GM18526 (cell line): ENCODE measurements around the gene USPL1.

Source experiments
- POLR2A ChIP-seq: IDR thresholded peaks from 3 replicates; pipeline ENCODE4 v1.6.1; 2011; ENCODE audit not compliant: insufficient read length; ENCODE audit errors: extremely low read depth

The USPL1 gene

DNA sequence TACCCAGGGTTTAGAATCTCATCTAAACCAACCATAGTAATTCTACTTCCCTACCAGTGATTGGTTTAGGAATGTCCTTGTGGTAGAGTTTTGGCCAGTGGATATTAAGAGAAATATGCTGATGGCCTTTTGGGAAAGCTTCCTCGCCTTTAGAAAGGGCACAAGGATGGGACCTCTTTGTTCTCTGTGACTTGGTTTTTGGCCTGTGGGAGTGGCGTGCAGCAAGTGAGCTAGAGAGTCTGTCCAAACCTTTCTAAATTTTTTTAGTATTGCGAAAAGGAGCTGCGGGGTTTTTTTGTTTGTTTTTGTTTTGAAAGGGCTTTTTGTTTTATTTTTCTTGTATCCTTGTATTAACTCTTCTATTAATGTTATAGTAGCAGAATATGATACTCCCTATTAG lies 20.6 kb downstream of the USPL1 start:
- no peak for TF ChIP-seq POLR2A

DNA sequence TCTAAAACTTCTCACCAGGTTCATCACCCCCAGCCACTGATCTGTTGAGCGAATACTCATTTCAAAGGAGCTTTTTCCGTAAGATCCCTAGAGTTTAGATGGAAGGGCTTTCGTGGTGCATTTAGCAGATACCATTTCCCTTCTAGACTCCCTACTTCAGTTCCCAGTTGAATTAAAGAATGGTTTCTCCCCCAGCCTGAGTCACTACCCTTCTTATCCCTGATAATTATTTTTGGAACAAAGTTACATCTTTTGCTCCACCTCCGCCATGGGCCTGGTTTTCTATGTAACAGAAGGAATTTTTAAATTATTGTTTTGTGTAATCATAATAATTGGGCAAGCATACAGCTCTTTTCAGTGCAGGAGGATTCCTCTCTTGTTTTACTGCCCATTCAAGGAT lies 22.0 kb downstream of the USPL1 start:
- no peak for TF ChIP-seq POLR2A

DNA sequence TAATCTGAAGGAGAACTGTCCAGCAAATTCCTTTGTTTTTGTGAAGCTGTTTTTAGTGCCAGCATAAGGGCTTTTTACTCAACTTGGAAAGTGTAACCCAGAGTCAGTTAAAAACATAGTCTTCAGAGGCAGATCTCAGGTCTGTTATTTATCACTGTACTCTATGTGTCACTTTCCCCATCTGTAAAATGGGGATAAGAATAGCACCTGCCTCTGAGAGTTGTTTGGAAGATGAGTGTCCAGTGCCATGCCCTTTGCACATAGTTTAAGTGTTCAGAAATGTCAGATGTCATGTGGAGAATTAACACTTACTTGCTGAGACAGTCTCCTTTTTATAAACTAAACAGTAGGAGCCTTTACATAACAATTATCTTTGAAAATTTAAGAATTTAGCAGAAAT lies 27.9 kb downstream of the USPL1 start:
- TF ChIP-seq POLR2A = no peak

DNA sequence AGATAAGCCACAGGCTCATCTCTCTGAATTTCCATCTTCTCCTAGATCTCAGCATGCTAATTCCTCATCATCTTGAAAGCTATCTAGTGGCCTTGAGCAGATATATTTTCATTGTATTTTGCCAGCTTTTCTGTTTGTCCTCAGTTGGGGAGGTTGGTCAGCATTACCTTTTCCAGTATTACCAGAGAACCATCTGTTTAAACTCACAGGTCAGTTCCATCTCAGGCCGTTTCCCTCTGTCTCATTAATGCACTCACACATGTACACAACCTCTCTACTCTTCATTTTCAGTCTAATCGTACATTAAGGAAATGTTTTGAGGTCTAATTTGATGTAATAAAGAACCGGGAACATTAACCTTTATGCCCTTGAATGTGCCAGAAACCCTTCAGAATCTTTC lies 29.7 kb downstream of the USPL1 start:
- TF ChIP-seq POLR2A = no peak

DNA sequence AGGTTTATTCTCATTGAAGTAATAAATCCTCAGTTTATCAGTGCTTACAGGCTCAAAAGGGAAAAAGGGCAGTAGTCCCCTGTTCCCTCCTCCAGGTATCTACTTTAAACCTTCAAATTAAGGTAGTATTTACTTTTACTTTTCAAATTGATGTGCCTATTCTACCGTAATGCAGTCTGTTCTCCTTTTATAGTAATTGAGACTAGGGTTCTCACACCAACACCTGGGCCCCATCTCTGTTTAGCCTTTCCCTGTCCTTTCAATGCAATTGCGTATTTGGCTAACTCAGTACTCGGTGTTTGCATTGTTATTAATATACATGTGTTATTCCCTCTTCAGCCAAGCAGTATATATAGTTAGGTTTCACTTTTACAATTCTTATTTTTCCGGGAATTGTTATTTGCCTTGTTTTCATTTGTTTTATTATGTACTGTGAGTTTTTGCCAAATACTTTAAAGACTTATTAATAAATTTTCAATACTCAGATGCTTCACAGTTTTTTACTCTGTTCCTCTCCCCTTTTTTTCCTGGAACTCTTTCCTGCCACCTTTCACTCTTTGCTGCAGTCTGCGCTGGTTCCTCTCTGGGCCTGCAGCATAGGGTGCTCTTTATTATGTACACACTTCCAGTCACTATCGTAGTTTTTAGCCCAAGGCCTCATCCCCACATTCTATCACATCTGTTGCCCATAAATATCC lies 30.3 kb downstream of the USPL1 start:
- no peak for TF ChIP-seq POLR2A

DNA sequence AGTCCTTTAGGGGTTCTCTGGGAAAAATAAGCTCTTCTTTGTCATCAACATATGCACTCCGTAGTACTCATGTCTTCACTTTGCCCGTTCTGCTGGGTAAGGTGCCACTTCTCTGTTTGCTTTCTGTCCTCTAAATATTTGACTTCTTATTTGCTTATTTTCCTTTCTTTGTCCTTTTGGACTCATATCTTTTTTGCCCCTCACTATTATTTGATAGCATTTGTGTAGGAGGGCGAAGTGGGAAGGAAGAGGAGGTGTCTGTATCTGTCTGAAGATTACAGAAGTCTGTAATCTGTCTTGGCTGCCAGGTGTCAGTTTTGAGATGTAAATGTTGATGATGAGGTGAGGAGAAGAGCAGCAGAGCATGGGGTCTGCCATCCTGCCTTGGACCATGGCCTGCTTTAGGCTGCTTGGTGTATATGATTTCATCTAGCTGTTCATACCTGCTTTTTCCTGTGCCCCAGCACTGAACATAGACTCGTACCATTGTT lies 30.8 kb downstream of the USPL1 start:
- no peak for TF ChIP-seq POLR2A

DNA sequence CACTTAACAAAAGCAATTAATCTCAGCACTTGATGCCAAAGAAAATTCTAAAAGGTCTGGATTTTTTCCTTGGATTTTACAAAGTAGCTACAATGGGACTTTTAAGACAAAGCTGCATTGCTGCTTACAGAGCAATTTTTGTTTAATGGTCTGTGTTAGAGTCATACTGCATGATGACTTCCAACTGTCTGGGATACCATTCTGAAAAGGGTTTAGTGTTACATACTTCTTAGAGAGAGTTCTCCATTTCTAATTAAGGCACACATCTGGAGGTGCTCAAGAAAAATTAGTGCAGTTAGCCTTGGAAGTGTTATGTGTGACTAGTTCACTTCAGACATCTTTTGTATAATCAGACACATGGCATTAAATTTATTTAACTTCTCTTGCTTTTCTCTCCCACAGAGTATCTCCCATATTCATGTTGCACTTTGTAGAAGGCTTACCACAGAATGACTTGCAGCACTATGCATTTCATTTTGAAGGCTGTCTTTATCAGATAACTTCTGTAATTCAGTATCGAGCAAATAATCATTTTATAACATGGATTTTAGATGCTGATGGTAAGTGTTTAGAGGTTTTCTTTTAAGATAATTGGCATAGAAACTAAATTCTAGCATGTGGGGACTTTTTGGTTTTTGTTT lies 35.1 kb downstream of the USPL1 start:
- TF ChIP-seq POLR2A = no peak

DNA sequence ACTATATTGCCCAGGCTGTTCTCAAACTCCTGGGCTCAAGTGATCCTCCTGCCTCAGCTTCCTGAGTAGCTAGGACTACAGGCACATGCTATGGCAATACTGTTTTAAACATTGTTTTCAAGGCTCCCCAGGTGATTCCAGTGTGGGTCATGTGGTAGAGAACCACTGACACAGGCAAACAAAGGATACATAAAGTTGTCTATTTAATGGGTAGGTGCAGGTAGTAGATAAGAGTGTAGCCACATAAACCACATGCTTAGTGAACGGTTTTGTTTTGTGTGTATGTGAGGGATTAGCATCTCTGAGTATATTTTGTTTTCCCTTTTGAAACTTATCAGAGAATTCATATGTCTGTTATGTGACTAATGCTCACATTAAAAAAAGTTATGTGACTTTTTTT lies 36.7 kb downstream of the USPL1 start:
- no peak for TF ChIP-seq POLR2A

DNA sequence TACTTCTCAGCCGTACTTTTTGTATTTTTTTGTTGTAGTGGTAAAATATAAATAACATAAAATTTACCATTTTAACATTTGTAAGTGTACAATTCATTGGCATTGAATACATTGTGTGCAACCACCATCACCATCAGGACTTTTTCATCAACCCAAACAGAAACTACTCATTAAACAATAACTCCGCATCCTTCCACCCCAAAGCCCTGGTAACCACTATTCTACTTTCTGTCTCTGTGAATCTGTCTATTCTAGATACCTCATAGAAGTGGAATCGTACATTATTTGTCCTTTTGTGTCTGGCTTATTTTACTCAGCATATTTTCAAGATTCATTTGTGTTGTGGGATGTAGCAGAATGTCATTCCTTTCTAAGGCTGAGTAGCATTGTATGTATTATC lies 38.5 kb downstream of the USPL1 start:
- TF ChIP-seq POLR2A = no peak

DNA sequence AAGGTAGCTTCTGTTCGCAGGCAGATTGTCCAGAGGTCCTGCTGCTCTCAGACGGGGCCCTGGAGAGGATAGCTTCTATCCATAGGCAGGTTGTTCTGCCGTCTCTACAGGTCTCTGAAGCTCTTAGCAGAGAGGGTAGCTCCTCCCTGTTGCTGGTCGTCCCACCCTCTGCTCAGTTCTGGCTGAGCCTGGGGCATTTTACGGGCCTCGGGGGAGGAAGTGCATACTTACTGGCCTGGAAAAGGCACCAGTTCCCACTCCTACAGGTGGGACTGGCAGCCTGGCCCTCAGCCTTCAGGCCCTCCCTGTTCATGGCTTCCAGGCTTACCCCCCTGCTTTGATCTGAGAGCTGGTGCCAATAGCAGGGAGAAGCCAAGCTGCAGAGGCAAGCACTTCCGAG lies 42.3 kb downstream of the USPL1 start:
- TF ChIP-seq POLR2A = no peak

DNA sequence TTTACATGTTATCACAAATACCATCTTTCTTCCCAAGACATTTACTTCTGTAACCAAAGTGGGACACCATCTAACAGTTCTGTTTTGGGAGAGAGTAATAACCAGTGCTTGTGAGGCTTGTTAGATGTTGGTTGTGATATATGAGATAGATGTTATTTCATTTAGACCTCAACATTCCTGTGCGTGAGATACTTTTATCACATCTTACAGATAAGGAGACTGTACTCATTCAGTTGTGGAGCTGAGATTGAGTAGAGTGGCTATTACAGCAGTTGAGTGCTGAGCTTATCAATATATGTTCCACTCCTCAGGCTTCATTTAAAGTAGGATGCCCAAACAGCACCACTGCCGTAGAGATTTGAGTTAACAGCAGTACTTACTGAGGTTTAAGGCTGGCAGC lies 43.1 kb downstream of the USPL1 start:
- TF ChIP-seq POLR2A = no peak

DNA sequence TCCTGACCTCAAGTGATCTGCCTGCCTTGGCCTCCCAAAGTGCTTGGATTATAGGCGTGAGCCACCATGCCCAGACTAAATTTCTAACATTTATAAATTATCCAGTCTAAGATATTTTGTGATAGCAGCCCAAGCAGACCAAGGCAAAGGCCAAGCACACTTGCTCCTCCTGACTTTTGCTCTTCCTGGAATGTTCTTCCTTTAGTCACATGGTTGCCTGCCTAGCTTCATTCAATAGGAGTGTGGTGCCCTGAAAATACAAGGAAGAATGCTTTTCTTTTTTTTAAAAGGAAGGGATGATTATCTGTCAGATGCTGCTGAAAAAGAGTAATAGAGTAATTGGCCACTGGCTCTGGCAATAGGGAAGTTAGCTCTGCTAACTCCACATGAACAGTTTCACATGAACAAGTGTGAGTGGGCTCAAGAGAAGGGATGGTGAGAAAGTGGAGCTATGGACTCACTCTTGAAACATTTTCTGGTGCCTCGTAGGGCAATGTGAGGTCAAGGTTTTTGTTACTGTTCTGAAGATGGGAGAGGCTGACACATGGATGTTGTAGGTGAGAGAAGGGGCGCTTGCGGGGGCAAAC lies 47.1 kb downstream of the USPL1 start:
- TF ChIP-seq POLR2A = no peak

DNA sequence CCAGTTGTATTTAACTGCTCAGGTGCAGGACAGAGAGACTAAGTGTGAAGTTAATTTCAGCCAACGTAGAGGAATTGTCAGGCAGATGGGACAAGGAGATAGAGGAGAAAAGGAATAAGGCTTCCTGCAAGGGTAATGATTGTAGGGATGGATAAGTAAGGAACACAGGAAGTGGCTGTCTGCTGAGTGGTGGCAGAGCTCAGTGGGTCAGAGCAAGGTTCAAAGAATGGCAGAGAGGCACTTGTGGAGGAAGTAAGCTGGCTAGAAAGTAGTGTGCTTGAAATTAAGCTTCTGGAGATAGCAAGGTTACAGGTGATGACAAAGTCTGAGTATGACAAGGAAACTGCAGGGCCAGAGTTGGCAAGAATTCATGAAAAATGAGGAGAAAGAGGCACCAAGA lies 47.9 kb downstream of the USPL1 start:
- TF ChIP-seq POLR2A = no peak

DNA sequence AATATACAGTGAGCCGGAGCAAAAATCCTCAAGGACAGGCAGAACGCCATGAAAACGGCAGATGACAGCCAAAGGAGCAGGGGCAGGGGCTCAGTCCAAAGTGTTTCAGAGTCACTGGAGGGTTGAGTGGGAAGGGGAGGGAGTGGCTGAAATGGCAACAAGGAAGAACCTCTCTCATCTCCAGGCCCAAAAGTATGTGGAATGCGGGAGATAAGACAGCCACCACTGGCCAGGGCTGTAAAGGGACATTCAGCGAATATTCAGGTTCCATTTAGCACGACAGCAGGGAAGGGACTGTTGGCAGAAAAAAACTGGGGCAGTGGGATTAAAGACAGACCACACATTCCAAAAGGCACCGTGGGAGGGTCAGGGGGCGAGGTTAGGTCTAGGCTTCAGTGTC lies 48.4 kb downstream of the USPL1 start:
- TF ChIP-seq POLR2A = no peak

DNA sequence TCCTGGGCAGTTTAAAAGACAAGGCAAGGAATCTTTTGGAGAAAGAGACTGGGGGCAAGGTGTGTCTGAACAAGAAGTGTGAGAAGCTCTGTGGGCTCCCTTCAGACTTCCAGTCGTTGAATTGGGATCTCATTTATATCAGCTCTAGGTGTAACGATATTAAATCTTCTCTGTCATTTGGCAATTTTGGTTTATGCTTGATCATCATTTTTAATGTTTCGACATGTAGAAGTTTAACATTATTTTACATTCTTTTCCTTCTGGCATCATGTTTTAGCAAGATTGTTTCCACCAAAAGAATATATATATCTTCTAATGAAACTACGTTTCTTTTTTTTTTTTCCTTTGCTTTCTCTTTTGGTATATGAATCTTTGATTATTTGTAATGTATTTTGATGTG lies 49.3 kb downstream of the USPL1 start:
- TF ChIP-seq POLR2A = no peak

DNA sequence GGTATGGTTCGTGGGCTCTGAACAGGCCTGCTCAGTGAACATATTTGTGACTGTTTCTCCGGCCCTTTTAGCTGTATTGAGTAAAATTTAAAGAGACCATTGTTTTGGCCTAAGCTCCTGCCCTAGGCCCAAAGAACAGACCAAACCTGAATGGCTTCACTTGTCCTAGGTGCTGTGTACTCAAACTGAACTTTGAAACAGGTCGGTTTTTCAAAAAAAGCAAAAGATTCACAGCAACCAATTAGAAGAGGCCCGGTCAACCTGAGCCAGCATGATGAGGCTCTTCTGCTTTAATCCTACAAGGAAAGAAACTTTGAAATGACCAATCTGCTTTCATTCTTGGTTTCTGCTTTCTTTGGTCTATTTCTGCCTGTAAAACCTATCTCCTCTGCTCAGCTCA lies 50.6 kb downstream of the USPL1 start:
- no peak for TF ChIP-seq POLR2A
